OCI-LY7 (cell line): ENCODE measurements around the gene MIER2. TPM values are rescaled to one million over a fixed set of nuclear protein-coding genes. Genes with fewer than 3 reads are reported as not detected.

Source experiments
- BruUV-seq: library from RNA; stranded (reverse); fragments of 400-500 nt; replicated peaks from 2 replicates; lab custom pipeline; 2021; lab: Mats Ljungman, UMichigan
- CTCF ChIA-PET: fragments of 300-600 bp; sonication (Branson Sonifier 250); formaldehyde crosslinking; loops from one replicate; lab custom pipeline; 2022; ENCODE audit warnings: antibody characterized with exemption; ENCODE audit not compliant: unreplicated experiment; lab: Charles Lee
- POLR2A ChIA-PET: fragments of 300-600 bp; sonication (Branson Sonifier 250); formaldehyde crosslinking; loops from one replicate; lab custom pipeline; 2022; ENCODE audit warnings: antibody characterized with exemption; lab: Charles Lee
- DNase-seq: peaks from one replicate; pipeline ENCODE4 v3.0.0-alpha.2; 2015; ENCODE audit warnings: low spot score
- H2AFZ ChIP-seq: fragments of 200-600 bp; sonication (generic), shearing (Covaris generic); 2 replicates; pipeline ENCODE4 v1.6.1; 2014; ENCODE audit warnings: mild to moderate bottlenecking, antibody characterized with exemption, low read length, moderate library complexity
- H3K27ac ChIP-seq: fragments of 200-600 bp; sonication (generic); 2 replicates; pipeline ENCODE4 v1.5.1; 2014; ENCODE audit warnings: mixed run types, low read depth, mild to moderate bottlenecking, moderate library complexity, low read length, inconsistent platforms; ENCODE audit not compliant: poor library complexity, severe bottlenecking
- H3K36me3 ChIP-seq: fragments of 200-600 bp; sonication (generic); 2 replicates; pipeline ENCODE4 v1.6.1; 2014; ENCODE audit warnings: mild to moderate bottlenecking, antibody characterized with exemption, low read length, moderate library complexity, mixed read lengths; ENCODE audit not compliant: insufficient read depth
- H3K4me1 ChIP-seq: fragments of 200-600 bp; sonication (generic); 2 replicates; pipeline ENCODE4 v1.5.1; 2014; ENCODE audit warnings: mild to moderate bottlenecking, low read length; ENCODE audit not compliant: insufficient read depth, poor library complexity, severe bottlenecking
- H3K4me2 ChIP-seq: fragments of 200-600 bp; sonication (generic); 2 replicates; pipeline ENCODE4 v1.6.1; 2014; ENCODE audit warnings: mild to moderate bottlenecking, low read length
- H3K4me3 ChIP-seq: fragments of 200-600 bp; sonication (generic); 2 replicates; pipeline ENCODE4 v1.5.1; 2014; ENCODE audit warnings: mild to moderate bottlenecking, low read depth, low read length; ENCODE audit not compliant: poor library complexity, severe bottlenecking
- H3K79me2 ChIP-seq: fragments of 200-600 bp; sonication (generic); 2 replicates; pipeline ENCODE4 v1.6.1; 2016; ENCODE audit warnings: low read depth, mild to moderate bottlenecking, low read length, moderate library complexity, mixed read lengths; ENCODE audit not compliant: insufficient read depth
- H3K9me2 ChIP-seq: fragments of 200-600 bp; sonication (generic); 2 replicates; pipeline ENCODE4 v1.6.1; 2016; ENCODE audit warnings: mild to moderate bottlenecking, low read length, mixed read lengths; ENCODE audit not compliant: insufficient read depth
- H3K9me3 ChIP-seq: fragments of 200-600 bp; sonication (generic); 2 replicates; pipeline ENCODE4 v1.6.1; 2014; ENCODE audit warnings: mild to moderate bottlenecking, mixed run types, low read length, mixed read lengths
- H4K20me1 ChIP-seq: fragments of 200-600 bp; sonication (generic); 2 replicates; pipeline ENCODE4 v1.6.1; 2014; ENCODE audit warnings: mild to moderate bottlenecking, antibody characterized with exemption, low read length, moderate library complexity, mixed read lengths; ENCODE audit not compliant: insufficient read depth
- CTCF ChIP-seq: fragments of 200-600 bp; sonication (generic); conservative IDR thresholded peaks from 2 replicates; pipeline ENCODE4 v1.5.1; 2014; ENCODE audit warnings: mild to moderate bottlenecking, antibody characterized with exemption, low read length, moderate library complexity, mixed read lengths
- EZH2phosphoT487 ChIP-seq: fragments of 200-600 bp; sonication (generic); IDR thresholded peaks from 2 replicates; pipeline ENCODE4 v1.6.1; 2018; ENCODE audit warnings: low read depth, borderline replicate concordance, mild to moderate bottlenecking, mixed run types, antibody characterized with exemption, low read length, moderate library complexity, mixed read lengths
- intact Hi-C: fragments of 100-400 bp; cut with micrococcal nuclease; formaldehyde crosslinking; loops from one replicate; pipeline ENCODE4 v1.10.0; 2022; ENCODE audit not compliant: unreplicated experiment
- total RNA-seq, 2 experiments: library from RNA; depleted of rRNA in 1 of 2; stranded (reverse); fragments of >200 nt in 1 of 2; shearing (Covaris generic) in 1 of 2; gene quantifications; 2 replicates each; pipeline ENCODE4 v1.2.3, GENCODE V29; 2014 to 2022

The MIER2 gene
- total RNA-seq, 2 experiments from 2014 or later, result 29.1 to 30.2 TPM

GRCh38 chr19:310781-311496 is 33.7 kb downstream of the MIER2 start:
- POLR2A ChIA-PET, result no interaction called here
- TF ChIP-seq EZH2phosphoT487 (no peak), CTCF (no peak)
- CTCF ChIA-PET, result no interaction called here
- Histone ChIP-seq H3K4me1 (no peaks in the 10 kb centered on the region), H2AFZ (no peak overlapping the region), H3K9me3 (no peaks in the 10 kb centered on the region), H4K20me1 (no peaks in the 10 kb centered on the region), H3K79me2 (no peaks in the 10 kb centered on the region), H3K4me3 (no peak overlapping the region), H3K9me2 (no peaks in the 10 kb centered on the region), H3K4me2 (no peak overlapping the region), H3K27ac (no peak overlapping the region), H3K36me3 (peaks cover 58% of the 10 kb centered on the region)
- no TSS peak for BruUV-seq
- DNase-seq, result no peak
- intact Hi-C loops, result no loop called here

- DNase-seq, result no peak
- no peaks in the 10 kb centered on the region for H3K9me3 ChIP-seq
- no peak overlapping the region for H2AFZ ChIP-seq
- no peaks in the 10 kb centered on the region for H3K79me2 ChIP-seq
- H3K27ac ChIP-seq, result no peak overlapping the region
- no peak overlapping the region for H3K4me3 ChIP-seq
- ChIA-PET CTCF (no interaction called here), POLR2A (no interaction called here)
- H3K4me1 ChIP-seq, result no peaks in the 10 kb centered on the region
- H3K9me2 ChIP-seq, result no peaks in the 10 kb centered on the region
- no peak for TF ChIP-seq CTCF
- TF ChIP-seq EZH2phosphoT487, result no peak
- intact Hi-C loops, result no loop called here
- no peak overlapping the region; the same call in 1 of the 2 replicates for H3K4me2 ChIP-seq
- BruUV-seq, result no TSS peak
- H3K36me3 ChIP-seq, result peaks cover 58% of the 10 kb centered on the region
- no peaks in the 10 kb centered on the region for H4K20me1 ChIP-seq
These were observed 34.4 kb downstream of the MIER2 start for GRCh38 chr19:310141-310651.

GRCh38 chr19:309206-309565 is 35.4 kb downstream of the MIER2 start:
- BruUV-seq, result no TSS peak

More at GRCh38 chr19:309206-309565, 35.4 kb downstream of the MIER2 start:
- Histone ChIP-seq H3K4me1 (no peaks in the 10 kb centered on the region), H3K4me2 (no peak overlapping the region), H2AFZ (no peak overlapping the region), H3K79me2 (no peaks in the 10 kb centered on the region), H3K9me2 (no peaks in the 10 kb centered on the region), H3K9me3 (no peaks in the 10 kb centered on the region), H3K4me3 (no peak overlapping the region), H4K20me1 (no peaks in the 10 kb centered on the region), H3K36me3 (peaks cover 56% of the 10 kb centered on the region), H3K27ac (no peak overlapping the region)
- POLR2A ChIA-PET, result no interaction called here
- TF ChIP-seq CTCF (no peak), EZH2phosphoT487 (no peak)
- CTCF ChIA-PET, result no interaction called here
- DNase-seq, result no peak
- intact Hi-C loops, result no loop called here
